HG03354 (cell line): ENCODE data around the gene THYN1.

Experiments
- ATAC-seq: cut with Tn5 transposase; IDR thresholded peaks from one replicate; pipeline ENCODE4 v1.9.1; 2021; ENCODE audit warnings: mild to moderate bottlenecking; ENCODE audit not compliant: unreplicated experiment, poor library complexity, severe bottlenecking

Gene THYN1

GRCh38 chr11:134226806-134227325 lies 26.3 kb downstream of the THYN1 start:
- no peak for ATAC-seq

GRCh38 chr11:134224710-134225664 lies 28.2 kb downstream of the THYN1 start:
- ATAC-seq = peak; percentile 15

- peak; percentile 82 for ATAC-seq
Observed at GRCh38 chr11:134223836-134224709, 29.1 kb downstream of the THYN1 start, which contains the start of the genes NCAPD3 and VPS26B. Gene NCAPD3 (minus strand): TSS chr11:134223967. CDS start chr11:134223926, 41 bp downstream. Gene VPS26B (plus strand): TSS chr11:134224671. CDS start chr11:134225123, 452 bp downstream.

DNA sequence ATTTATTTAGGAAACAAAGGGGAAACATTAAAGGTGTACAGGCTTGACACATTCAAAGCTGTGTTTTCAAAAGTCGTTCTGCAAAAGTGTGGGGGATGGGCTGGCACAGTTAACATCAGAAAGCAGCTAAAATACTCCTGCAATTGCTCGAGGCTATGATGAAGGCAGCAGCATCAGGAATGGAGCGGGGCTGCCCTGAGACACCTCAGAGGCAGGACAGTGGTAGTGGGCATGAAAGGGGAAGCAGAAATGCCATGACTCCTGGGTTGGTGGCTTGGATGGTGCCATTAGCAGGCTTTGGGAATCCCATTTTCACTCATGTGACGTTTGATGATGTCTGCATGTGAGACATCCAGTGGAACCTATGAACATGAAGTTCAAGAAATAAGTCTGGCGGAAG lies 30.0 kb downstream of the THYN1 start:
- no peak for ATAC-seq

DNA sequence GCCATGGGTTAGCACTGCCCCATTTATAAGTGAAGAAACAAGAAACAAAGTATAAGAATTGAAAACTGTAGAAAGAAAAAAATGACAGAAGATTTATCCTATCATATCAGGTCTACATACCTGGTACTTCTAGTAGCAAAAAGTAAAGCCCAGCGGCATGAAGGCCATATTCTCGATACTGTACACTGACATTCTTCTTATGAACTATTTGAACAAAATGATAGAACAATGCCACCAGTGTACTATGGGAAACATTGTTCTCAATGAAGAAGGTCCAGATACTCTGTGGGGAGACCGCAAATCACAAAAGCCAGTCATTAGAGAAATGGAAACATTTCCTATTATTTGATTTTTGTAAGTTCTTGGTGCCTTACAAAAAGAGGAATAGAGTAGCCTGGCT lies 36.3 kb downstream of the THYN1 start:
- ATAC-seq = no peak

GRCh38 chr11:134215836-134216235 lies 37.3 kb downstream of the THYN1 start:
- ATAC-seq = no peak

- no peak for ATAC-seq
Observed at GRCh38 chr11:134207538-134208239, 45.5 kb downstream of the THYN1 start.

DNA sequence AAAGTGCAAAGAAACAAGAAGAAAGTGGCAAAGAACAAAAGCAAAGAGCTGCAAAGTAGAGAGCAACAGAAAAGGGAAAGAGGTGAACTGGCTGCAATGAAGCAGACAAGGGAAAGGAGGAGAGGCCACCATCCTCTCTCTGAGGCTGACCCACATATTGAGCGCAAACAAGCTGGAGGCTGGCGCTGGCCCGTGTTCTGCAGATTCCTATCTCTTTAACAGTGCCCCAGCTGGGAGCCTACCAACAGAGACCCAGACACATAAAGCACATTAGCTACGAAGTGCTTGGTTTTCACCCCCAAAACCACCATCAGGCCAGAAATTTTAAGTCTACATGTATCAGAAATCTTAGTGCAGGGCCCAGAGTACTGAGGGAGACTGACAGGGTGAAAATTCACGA lies 47.0 kb downstream of the THYN1 start:
- ATAC-seq = no peak

GRCh38 chr11:134205729-134206128 lies 47.4 kb downstream of the THYN1 start:
- no peak for ATAC-seq

DNA sequence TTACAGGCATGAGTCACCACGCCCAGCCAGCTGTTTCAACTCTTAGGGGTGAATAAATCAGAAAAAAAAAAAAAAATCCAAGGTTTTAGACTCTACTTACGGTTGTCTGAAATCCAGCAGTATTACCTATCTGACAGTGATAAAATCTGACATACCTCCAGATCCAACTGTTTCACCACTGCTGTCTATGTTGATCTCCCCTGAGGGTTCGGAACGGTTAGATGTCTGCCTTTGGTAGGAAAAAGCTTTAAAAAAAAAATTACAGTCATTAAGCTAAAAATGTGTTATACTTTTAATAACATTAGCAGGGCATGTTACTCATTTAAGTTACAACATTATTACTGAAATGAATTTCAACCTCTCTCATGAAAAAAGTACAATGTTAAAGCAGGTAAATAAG lies 50.5 kb downstream of the THYN1 start:
- no peak for ATAC-seq

- ATAC-seq = no peak
Observed at GRCh38 chr11:134200688-134201087, 52.5 kb downstream of the THYN1 start.

DNA sequence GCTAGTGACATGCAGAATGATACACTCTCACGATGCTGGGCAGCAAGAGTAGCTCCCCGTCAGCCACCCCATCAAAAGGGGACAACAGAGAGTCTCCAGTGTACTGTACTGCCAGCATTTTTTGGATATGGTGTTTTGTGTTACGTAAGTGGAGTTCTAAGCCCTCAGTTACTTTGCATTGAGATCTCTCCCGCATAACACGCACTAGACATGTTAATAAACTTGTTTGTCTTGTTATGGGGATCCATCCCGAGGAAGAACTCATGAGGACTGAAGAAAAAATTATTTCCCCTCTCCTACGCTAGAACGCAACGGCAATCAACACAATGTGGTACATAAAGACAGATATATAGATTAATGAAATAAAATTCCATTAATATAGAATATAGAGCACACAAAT lies 53.6 kb downstream of the THYN1 start:
- ATAC-seq = no peak
